HS-27A (cell line): Measurements from ENCODE around the gene SPATA31A3.
"Not testable (repeated sequence)": the region's sequence is repeated elsewhere in the genome, so short reads cannot be mapped to it uniquely, and the experiment has no call there.

ENCODE experiments used
- DNase-seq: peaks from one replicate; pipeline ENCODE4 v3.0.0-alpha.2; 2012; ENCODE audit warnings: low read depth, missing footprints

The SPATA31A3 gene

DNA sequence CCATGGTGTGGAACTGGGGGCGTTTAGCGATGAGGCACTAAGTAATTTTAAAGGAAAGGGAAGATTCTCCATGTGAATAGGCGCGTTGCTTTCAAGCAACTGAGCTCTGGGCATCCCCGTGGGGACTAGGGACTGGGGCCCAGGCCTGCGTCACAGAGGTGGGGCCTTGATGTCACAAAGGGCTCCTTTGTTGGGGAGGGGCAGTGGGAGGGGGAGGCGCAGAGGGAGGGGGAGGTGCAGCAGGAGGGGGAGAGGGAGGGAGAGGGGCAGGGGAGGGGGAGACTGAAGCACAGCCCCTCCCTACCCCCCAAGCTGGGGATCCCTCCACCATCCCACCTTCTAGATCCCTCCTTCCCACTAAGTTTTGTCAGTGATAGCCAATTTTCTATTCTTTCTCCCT lies at the start of gene SPATA31A3:
Gene SPATA31A3, minus strand, starts transcription at position 101 of the 400 bp plus-strand sequence. Its CDS starts 29 bp downstream, at position 72.
- not testable (repeated sequence) for DNase-seq

DNA sequence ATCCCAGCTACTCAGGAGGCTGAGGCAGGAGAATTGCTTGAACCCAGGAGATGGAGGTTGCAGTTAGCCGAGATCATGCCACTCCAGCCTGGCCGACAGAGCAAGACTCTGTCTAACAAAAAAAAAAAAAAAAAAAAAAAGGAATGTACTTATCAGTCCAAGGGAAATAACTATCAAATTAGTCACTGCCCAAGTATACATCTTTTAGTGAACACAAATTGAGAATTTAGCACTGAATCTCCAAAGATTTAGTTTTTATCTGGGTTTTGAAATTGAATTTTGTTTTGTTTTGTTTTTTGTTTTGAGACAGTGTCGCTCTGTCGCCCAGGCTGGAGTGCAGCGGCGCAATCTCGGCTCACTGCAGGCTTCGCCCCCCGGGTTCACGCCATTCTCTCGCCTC lies 39.8 kb downstream of the SPATA31A3 start:
- peak; percentile 0 for DNase-seq

GRCh38 chr9:66942400-66943155 lies 49.8 kb downstream of the SPATA31A3 start:
- not testable (repeated sequence) for DNase-seq

DNA sequence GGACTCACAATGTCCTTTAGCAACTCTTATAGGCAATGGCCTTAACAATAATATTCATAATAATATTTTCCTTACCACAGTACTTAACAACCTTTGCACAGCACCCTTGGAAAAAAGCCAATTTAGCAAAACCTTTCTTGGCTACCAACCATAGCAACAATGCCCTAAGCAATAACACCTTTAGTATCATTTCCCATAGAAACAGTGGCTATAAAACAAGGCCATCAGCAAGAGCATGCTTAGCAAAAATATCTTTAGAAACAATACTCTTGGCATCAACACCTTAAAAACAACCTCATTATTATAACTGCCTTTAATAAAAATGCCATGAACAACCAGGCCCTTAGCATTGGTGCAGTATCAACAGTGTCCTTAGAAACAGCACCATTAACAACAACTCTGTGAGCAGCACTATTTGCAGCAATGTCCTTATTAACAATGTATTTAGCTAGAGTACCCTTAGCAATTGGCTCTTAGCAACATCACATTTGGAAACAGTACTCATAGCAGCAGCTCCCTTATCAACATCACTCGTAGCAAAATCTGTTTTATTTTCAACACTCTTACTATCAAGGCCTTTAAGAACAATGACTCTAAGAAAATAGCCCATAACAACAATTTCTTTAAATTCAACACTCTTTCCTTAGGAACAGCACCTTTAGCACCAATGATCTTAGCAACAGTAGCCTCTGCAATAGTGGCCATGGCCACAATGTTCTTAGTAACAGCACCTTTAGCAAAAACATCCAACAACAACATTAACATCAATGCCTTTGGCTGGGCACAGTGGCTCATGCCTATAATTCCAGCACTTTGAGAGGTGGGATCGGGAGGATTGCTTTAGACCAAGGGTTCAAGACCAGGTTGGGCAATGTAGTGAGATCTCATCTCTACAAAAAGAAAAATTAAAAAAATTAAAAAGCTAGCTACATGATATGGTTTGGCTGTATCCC lies 52.2 kb downstream of the SPATA31A3 start:
- DNase-seq, result not testable (repeated sequence)

GRCh38 chr9:66938322-66938721 lies 54.0 kb downstream of the SPATA31A3 start:
- not testable (repeated sequence) for DNase-seq

GRCh38 chr9:66937662-66938061 lies 54.7 kb downstream of the SPATA31A3 start:
- not testable (repeated sequence) for DNase-seq
